ENCODE results near the gene PEA15.

- TF ChIP-seq CTCF (IDR thresholded peaks at IDR 0.05; ENCODE audit: control extremely low read depth in 1 of 3, insufficient read depth in 1 of 3, low read depth in 1 of 3, low read length in 3 of 3) (no peak), EZH2 (IDR thresholded peaks at IDR 0.05; ENCODE audit: low read depth, low read length, severe bottlenecking) (no peak), EP300 (IDR thresholded peaks at IDR 0.05; ENCODE audit: borderline replicate concordance in 1 of 2, low read depth in 2 of 2, low read length in 2 of 2) (no peak), POLR2A (IDR thresholded peaks at IDR 0.05; ENCODE audit: control extremely low read depth in 1 of 2, low read depth in 2 of 2, low read length in 2 of 2) (no peak), HDAC2 (IDR thresholded peaks at IDR 0.05; ENCODE audit: borderline replicate concordance in 1 of 2, low read depth in 2 of 2, low read length in 2 of 2) (no peak), POLR2AphosphoS5 (IDR thresholded peaks at IDR 0.05; ENCODE audit: low read depth, low read length) (no peak), CEBPB (IDR thresholded peaks at IDR 0.05; ENCODE audit: low read depth, low read length) (no peak), MAX (IDR thresholded peaks at IDR 0.05) (no peak)
Observed at GRCh38 chr1:160191756-160192155, 13.4 kb upstream of the PEA15 start.
